Measurements from ENCODE around the gene ASPG.

Gene ASPG

GRCh38 chr14:104138098-104138717, 52.7 kb downstream of the ASPG start, which contains the start of gene KIF26A:
KIF26A (plus strand) TSS chr14:104138587; CDS start chr14:104138723, 136 bp downstream.
- DNase-seq = no peak

- DNase-seq = no peak
Measured at GRCh38 chr14:104138718-104139459, 53.4 kb downstream of the ASPG start.

- no peak for DNase-seq
Measured at GRCh38 chr14:104139460-104140212, 54.1 kb downstream of the ASPG start.

- no peak for DNase-seq
Measured at GRCh38 chr14:104140213-104140462, 54.6 kb downstream of the ASPG start.

GRCh38 chr14:104140463-104141331, 55.2 kb downstream of the ASPG start:
- DNase-seq = no peak

GRCh38 chr14:104141621-104142091, 56.2 kb downstream of the ASPG start:
- no peak for DNase-seq

- no peak for DNase-seq
Measured at GRCh38 chr14:104142136-104142945, 56.8 kb downstream of the ASPG start.

- DNase-seq = no peak
Measured at GRCh38 chr14:104142946-104143470, 57.5 kb downstream of the ASPG start.

- DNase-seq = no peak
Measured at GRCh38 chr14:104143521-104144452, 58.3 kb downstream of the ASPG start.

GRCh38 chr14:104144453-104144790, 58.9 kb downstream of the ASPG start:
- DNase-seq = no peak

GRCh38 chr14:104144911-104145825, 59.7 kb downstream of the ASPG start:
- no peak for DNase-seq

- DNase-seq = no peak
Measured at GRCh38 chr14:104145826-104146601, 60.5 kb downstream of the ASPG start.

GRCh38 chr14:104146651-104147345, 61.3 kb downstream of the ASPG start:
- DNase-seq = no peak

GRCh38 chr14:104147346-104148125, 62.0 kb downstream of the ASPG start:
- DNase-seq = no peak

GRCh38 chr14:104148433-104149277, 63.2 kb downstream of the ASPG start:
- no peak for DNase-seq

- DNase-seq = no peak
Measured at GRCh38 chr14:104149278-104149595, 63.7 kb downstream of the ASPG start.

Data from T-helper 9 cell (primary cell).